NCI-H748 (cell line): ENCODE results near the gene C5AR2.
"Not testable (repeated sequence)": the region's sequence is repeated elsewhere in the genome, so short reads cannot be mapped to it uniquely, and the experiment has no call there.

Experiments
- DNase-seq: peaks from one replicate; lab custom pipeline; 2025; ENCODE audit not compliant: unreplicated experiment; lab: John Stamatoyannopoulos, UW

Gene C5AR2

GRCh38 chr19:47384533-47384932 lies 52.6 kb downstream of the C5AR2 start:
- not testable (repeated sequence) for DNase-seq

- not testable (repeated sequence) for DNase-seq
These were observed 54.6 kb downstream of the C5AR2 start for GRCh38 chr19:47386582-47386981.

- DNase-seq: not testable (repeated sequence)
These were observed 55.6 kb downstream of the C5AR2 start for GRCh38 chr19:47387623-47388022.

GRCh38 chr19:47388721-47389120 lies 56.7 kb downstream of the C5AR2 start:
- not testable (repeated sequence) for DNase-seq

GRCh38 chr19:47389150-47389556 lies 57.2 kb downstream of the C5AR2 start:
- DNase-seq: peak; percentile 26

- DNase-seq: no peak
These were observed 58.8 kb downstream of the C5AR2 start for GRCh38 chr19:47390533-47391488.

GRCh38 chr19:47391510-47392223 lies 59.7 kb downstream of the C5AR2 start:
- peak; percentile 71 for DNase-seq
